Lower lobe of right lung (tissue), 2 donors: ENCODE results near the gene PNLIPRP2. TPM values are rescaled to one million over a fixed set of nuclear protein-coding genes. Genes with fewer than 3 reads are reported as not detected.

Experiments
- ATAC-seq, 2 donors: fragments of 200-7000 bp; cut with Tn5 transposase; one replicate each; pipeline ENCODE4 v1.9.1; 2020 to 2022; ENCODE audit warnings: mild to moderate bottlenecking in 2 of 2, moderate library complexity in 2 of 2
- DNase-seq: peaks from one replicate; pipeline ENCODE4 v3.0.0-alpha.2; 2020
- H3K27ac ChIP-seq: fragments of 200-600 bp; one replicate; pipeline ENCODE4 v1.8.0; 2022
- H3K27me3 ChIP-seq: fragments of 200-600 bp; one replicate; pipeline ENCODE4 v1.8.0; 2022; ENCODE audit warnings: low read depth
- H3K36me3 ChIP-seq: fragments of 200-600 bp; one replicate; pipeline ENCODE4 v1.8.0; 2022; ENCODE audit warnings: mild to moderate bottlenecking
- H3K4me1 ChIP-seq: fragments of 200-600 bp; one replicate; pipeline ENCODE4 v1.8.0; 2022
- H3K4me3 ChIP-seq: fragments of 200-600 bp; one replicate; pipeline ENCODE4 v1.8.0; 2022; ENCODE audit warnings: mild to moderate bottlenecking
- H3K9me3 ChIP-seq: fragments of 200-600 bp; one replicate; pipeline ENCODE4 v1.8.0; 2022
- intact Hi-C: fragments of 100-400 bp; cut with DNase I; formaldehyde crosslinking; loops from one replicate; pipeline ENCODE4 v1.11.0; 2022
- total RNA-seq: library from RNA; stranded (reverse); fragmentation: NEBNext Ultra II Directional; extraction: Animal tissue kit (Norgen Biotek cat#: 25700); gene quantifications from one replicate; pipeline ENCODE4 v1.2.1, GENCODE V29; 2021
- TF ChIP-seq, protein P1 (sequence below): fragments of 200-600 bp; IDR thresholded peaks from one replicate; pipeline ENCODE4 v1.8.0; 2022; ENCODE audit warnings: antibody characterized with exemption, mild to moderate bottlenecking
- donor health status: DM: no; HTN: yes; CAD: no; lungs with severe emphysema.

PNLIPRP2 gene
- total RNA-seq, 1 donor from 2014 or later = not detected

DNA sequence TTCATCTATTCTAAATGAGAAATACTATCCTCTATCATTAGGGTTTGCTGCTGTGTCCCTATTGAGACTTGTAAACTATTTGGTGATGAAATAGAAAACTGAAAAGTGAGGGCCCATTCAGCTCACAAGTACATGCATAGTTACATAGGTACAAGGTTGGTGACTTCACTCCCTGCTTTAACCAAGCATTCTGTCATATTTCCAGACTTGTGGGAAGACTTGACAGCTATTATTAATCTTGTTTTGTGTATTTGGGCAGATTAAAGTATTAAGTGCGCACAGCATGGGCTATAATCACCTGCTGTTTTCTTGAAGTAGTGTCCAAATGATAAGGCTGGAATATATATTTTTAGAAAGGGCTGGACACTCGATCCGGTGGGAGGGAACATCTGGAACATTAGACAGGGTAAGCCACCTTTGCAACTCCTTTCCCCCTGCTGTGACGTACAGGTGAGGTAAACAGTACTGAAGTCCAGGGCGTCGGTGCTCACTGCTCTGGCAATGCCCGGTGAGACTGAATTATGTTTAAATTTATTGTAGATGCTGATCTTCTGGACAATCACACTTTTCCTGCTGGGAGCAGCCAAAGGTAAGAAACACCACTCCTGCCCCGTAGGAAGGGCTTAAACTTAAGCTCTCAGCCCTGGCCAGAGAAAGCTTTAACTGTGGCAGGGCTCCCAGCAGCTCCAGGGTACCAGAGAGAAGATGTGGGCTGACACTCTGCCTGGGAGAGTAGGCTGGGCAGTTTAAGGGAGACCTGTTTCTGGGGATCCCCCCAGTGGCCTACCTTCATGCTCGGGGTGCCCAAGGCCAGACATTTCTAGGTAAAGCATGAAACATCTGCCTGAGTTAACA lies 29.9 kb upstream of the PNLIPRP2 start, which contains the start of gene PNLIPRP1:
Gene PNLIPRP1, plus strand, starts transcription at position 370 of the 855 bp plus-strand sequence. Its CDS starts 171 bp downstream, at position 541.
- DNase-seq (no peak), ATAC-seq (peak; percentile 27 to 60)
- H3K27me3 ChIP-seq = no peaks in the 10 kb centered on the region
- intact Hi-C loops = no loop called here
- no peaks in the 10 kb centered on the region for H3K9me3 ChIP-seq
- H3K4me1 ChIP-seq = no peaks in the 10 kb centered on the region
- TF ChIP-seq, protein P1, sequence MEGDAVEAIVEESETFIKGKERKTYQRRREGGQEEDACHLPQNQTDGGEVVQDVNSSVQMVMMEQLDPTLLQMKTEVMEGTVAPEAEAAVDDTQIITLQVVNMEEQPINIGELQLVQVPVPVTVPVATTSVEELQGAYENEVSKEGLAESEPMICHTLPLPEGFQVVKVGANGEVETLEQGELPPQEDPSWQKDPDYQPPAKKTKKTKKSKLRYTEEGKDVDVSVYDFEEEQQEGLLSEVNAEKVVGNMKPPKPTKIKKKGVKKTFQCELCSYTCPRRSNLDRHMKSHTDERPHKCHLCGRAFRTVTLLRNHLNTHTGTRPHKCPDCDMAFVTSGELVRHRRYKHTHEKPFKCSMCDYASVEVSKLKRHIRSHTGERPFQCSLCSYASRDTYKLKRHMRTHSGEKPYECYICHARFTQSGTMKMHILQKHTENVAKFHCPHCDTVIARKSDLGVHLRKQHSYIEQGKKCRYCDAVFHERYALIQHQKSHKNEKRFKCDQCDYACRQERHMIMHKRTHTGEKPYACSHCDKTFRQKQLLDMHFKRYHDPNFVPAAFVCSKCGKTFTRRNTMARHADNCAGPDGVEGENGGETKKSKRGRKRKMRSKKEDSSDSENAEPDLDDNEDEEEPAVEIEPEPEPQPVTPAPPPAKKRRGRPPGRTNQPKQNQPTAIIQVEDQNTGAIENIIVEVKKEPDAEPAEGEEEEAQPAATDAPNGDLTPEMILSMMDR = no peak
- H3K36me3 ChIP-seq = no peaks in the 10 kb centered on the region
- H3K4me3 ChIP-seq = no peak within 1 kb of the TSS
- H3K27ac ChIP-seq = no peak within 1 kb of the TSS

DNA sequence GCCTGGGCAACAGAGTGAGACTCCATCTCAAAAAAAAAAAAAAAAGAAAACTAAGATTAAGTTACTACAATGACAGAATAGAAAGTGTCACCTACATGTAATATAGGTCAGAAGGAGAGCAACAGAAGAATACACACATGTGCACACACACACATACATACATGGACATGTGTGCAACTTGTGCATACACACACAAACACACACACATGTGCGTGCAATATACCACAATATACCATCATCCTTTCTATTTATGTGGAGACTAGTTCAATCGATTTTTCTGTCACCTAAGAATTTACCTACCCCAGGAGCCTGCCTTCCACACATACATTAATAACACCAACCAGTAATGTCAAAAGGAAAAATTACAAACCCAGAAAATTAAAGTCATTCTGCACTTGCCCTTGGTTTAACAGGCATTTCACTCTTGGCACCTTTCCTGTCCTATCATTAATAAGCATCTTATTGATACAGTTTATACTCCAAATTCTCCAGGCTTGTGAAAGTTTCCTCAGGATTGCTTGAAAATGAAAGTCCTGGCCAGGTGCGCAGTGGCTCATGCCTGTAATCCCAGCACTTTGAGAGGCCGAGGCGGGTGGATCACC lies 27.5 kb upstream of the PNLIPRP2 start:
- H3K4me1 ChIP-seq = no peaks in the 10 kb centered on the region

DNA sequence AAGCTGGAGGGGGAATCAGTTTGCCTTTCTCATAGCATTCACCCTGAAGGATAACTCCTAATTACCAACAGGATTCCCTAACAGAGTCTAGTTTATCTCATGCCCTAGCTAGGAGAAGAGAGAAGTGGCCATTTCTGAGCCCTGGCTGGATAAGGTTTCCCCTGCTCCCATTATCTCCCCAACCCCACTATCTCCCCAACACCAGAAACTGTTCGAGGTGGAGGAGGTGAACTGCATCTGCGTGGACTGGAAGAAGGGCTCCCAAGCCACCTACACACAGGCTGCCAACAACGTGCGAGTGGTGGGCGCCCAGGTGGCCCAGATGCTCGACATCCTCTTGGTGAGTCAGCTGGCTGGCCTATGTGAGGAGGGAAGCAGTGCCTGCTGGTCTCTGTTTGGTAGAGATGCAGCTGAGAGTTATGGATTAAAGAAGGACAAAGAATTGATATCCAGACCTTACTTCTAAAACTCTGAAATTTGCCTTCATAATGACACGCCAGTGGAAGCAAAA lies 26.2 kb upstream of the PNLIPRP2 start:
- ATAC-seq (no peak), DNase-seq (no peak)
- no peaks in the 10 kb centered on the region for H3K36me3 ChIP-seq
- H3K4me1 ChIP-seq = no peaks in the 10 kb centered on the region
- H3K9me3 ChIP-seq = no peaks in the 10 kb centered on the region
- TF ChIP-seq, protein P1 = no peak
- no peak overlapping the region for H3K4me3 ChIP-seq
- intact Hi-C loops = no loop called here
- no peak overlapping the region for H3K27ac ChIP-seq
- no peaks in the 10 kb centered on the region for H3K27me3 ChIP-seq

More for the DNA sequence above, 27.5 kb upstream of the PNLIPRP2 start:
- ATAC-seq = no peak
- intact Hi-C loops = no loop called here
- Histone ChIP-seq H3K36me3 (no peaks in the 10 kb centered on the region), H3K9me3 (no peaks in the 10 kb centered on the region), H3K27me3 (no peaks in the 10 kb centered on the region), H3K4me3 (no peak overlapping the region), H3K27ac (no peak overlapping the region)
- no peak for DNase-seq
- TF ChIP-seq, protein P1 = no peak

DNA sequence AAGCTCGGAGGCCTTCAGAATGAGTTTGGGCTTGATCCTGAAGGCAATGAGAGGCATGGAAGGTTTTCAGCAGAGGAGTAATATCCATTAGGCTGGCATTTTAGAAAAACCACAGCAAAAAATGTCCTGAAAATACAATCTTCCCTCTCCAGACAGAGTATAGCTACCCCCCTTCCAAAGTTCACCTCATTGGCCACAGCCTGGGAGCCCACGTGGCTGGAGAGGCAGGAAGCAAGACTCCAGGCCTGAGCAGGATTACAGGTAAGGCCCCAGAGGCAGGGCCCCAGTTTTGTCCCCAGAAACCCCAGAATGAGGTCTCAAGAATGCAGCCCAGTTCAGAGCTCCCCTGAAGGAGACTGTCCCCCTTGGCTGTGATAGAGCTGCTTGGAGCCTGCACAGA lies 24.7 kb upstream of the PNLIPRP2 start:
- H3K4me3 ChIP-seq = no peak overlapping the region
- H3K36me3 ChIP-seq = no peaks in the 10 kb centered on the region
- H3K27ac ChIP-seq = no peak overlapping the region
- no peak for DNase-seq
- H3K27me3 ChIP-seq = no peaks in the 10 kb centered on the region
- TF ChIP-seq, protein P1 = no peak
- no peaks in the 10 kb centered on the region for H3K4me1 ChIP-seq
- ATAC-seq = no peak
- intact Hi-C loops = no loop called here
- H3K9me3 ChIP-seq = no peaks in the 10 kb centered on the region

DNA sequence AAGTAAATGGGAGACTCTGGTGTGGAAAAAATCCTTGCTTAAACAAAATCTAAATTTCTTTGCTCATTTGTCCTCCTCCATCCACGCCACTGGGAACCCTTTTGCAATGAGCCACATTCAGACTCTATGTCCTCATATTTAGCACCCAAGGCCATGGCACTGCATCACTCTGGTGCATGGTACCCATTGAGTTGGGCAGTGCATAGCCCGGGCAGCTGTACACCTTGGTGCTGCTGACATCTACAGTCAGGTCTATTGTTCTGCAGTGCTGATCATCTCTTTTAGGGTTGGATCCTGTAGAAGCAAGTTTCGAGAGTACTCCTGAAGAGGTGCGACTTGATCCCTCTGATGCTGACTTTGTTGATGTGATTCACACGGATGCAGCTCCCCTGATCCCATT lies 23.2 kb upstream of the PNLIPRP2 start:
- Histone ChIP-seq H3K9me3 (no peaks in the 10 kb centered on the region), H3K4me3 (no peak overlapping the region), H3K27me3 (no peaks in the 10 kb centered on the region), H3K27ac (no peak overlapping the region), H3K4me1 (no peaks in the 10 kb centered on the region), H3K36me3 (no peaks in the 10 kb centered on the region)
- ATAC-seq = no peak
- intact Hi-C loops = no loop called here
- TF ChIP-seq, protein P1 = no peak
- no peak for DNase-seq
